A673 (cell line): ENCODE results near the gene URAD.

Experiments used
- EZH2 ChIP-seq: fragments of 200-600 bp; sonication (generic); IDR thresholded peaks from 2 replicates; pipeline ENCODE4 v1.6.1; 2017; ENCODE audit warnings: borderline replicate concordance, low read depth, mild to moderate bottlenecking, mixed read lengths, antibody characterized with exemption, low read length; ENCODE audit not compliant: poor library complexity, severe bottlenecking
- TF ChIP-seq, protein P1 (sequence below): fragments of 300-800, 200-600 bp; sonication (generic); conservative IDR thresholded peaks from 2 replicates; pipeline ENCODE4 v1.5.1; 2017; ENCODE audit warnings: low read depth, mild to moderate bottlenecking, antibody characterized with exemption, low read length, moderate library complexity, mixed read lengths

GRCh38 chr13:27964741-27965323 lies 23.7 kb downstream of the URAD start:
- TF ChIP-seq, protein P1, sequence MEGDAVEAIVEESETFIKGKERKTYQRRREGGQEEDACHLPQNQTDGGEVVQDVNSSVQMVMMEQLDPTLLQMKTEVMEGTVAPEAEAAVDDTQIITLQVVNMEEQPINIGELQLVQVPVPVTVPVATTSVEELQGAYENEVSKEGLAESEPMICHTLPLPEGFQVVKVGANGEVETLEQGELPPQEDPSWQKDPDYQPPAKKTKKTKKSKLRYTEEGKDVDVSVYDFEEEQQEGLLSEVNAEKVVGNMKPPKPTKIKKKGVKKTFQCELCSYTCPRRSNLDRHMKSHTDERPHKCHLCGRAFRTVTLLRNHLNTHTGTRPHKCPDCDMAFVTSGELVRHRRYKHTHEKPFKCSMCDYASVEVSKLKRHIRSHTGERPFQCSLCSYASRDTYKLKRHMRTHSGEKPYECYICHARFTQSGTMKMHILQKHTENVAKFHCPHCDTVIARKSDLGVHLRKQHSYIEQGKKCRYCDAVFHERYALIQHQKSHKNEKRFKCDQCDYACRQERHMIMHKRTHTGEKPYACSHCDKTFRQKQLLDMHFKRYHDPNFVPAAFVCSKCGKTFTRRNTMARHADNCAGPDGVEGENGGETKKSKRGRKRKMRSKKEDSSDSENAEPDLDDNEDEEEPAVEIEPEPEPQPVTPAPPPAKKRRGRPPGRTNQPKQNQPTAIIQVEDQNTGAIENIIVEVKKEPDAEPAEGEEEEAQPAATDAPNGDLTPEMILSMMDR, result no peak
- TF ChIP-seq EZH2, result no peak
